PC-9 (cell line): Measurements from ENCODE around the gene OR1J2.

Experiments
- EZH2 ChIP-seq: fragments of 200-600 bp; sonication (generic); IDR thresholded peaks from 2 replicates; pipeline ENCODE4 v1.8.0; 2017; ENCODE audit warnings: antibody characterized with exemption, low read depth
- TF ChIP-seq, protein P1 (sequence below): fragments of 200-600 bp; sonication (generic); conservative IDR thresholded peaks from 2 replicates; pipeline ENCODE4 v1.6.1; 2017; ENCODE audit warnings: mixed run types, antibody characterized with exemption, mild to moderate bottlenecking, moderate library complexity

DNA sequence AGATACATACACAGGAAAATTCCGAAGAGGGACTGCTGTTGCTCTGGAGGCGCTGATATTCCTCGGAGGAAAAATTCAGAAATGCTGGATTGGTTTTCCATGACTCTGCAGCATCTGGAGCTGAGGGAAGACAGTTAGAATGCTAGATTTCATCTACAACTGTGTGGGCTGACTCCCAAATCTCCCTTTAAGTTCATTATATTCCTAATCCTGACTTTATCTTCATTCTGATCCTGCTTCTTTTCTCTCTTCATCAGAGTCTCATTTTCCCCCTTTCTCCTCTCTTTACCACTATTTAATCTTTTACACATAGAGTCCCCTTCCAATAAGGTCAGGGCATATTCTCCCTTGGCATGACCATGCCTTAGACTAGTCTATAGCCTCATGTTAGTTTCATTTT, 16.6 kb downstream of the OR1J2 start, which contains the start of gene OR1N1:
- TF ChIP-seq, protein P1, sequence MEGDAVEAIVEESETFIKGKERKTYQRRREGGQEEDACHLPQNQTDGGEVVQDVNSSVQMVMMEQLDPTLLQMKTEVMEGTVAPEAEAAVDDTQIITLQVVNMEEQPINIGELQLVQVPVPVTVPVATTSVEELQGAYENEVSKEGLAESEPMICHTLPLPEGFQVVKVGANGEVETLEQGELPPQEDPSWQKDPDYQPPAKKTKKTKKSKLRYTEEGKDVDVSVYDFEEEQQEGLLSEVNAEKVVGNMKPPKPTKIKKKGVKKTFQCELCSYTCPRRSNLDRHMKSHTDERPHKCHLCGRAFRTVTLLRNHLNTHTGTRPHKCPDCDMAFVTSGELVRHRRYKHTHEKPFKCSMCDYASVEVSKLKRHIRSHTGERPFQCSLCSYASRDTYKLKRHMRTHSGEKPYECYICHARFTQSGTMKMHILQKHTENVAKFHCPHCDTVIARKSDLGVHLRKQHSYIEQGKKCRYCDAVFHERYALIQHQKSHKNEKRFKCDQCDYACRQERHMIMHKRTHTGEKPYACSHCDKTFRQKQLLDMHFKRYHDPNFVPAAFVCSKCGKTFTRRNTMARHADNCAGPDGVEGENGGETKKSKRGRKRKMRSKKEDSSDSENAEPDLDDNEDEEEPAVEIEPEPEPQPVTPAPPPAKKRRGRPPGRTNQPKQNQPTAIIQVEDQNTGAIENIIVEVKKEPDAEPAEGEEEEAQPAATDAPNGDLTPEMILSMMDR, result no peak
- TF ChIP-seq EZH2, result no peak
